GM19372 (cell line): ENCODE measurements around the gene CCL4.

ENCODE experiments used
- ATAC-seq: cut with Tn5 transposase; IDR thresholded peaks from one replicate; pipeline ENCODE4 v1.9.1; 2021; ENCODE audit warnings: mild to moderate bottlenecking, low read depth, moderate library complexity; ENCODE audit not compliant: unreplicated experiment

Gene CCL4

GRCh38 chr17:36136036-36136435, 32.4 kb downstream of the CCL4 start:
- ATAC-seq, result no peak

- ATAC-seq, result no peak
These were observed 32.8 kb downstream of the CCL4 start for GRCh38 chr17:36136439-36136838.

GRCh38 chr17:36142235-36142634, 38.6 kb downstream of the CCL4 start:
- ATAC-seq, result no peak

- ATAC-seq, result no peak
These were observed 39.2 kb downstream of the CCL4 start for GRCh38 chr17:36142806-36143205.

- ATAC-seq, result no peak
These were observed 40.4 kb downstream of the CCL4 start for GRCh38 chr17:36144014-36144413.

- ATAC-seq, result no peak
These were observed 41.5 kb downstream of the CCL4 start for GRCh38 chr17:36144981-36145729.

GRCh38 chr17:36147601-36148000, 44.0 kb downstream of the CCL4 start:
- ATAC-seq, result no peak

- ATAC-seq, result peak; percentile 69
These were observed 45.1 kb downstream of the CCL4 start for GRCh38 chr17:36148559-36149295.

- ATAC-seq, result no peak
These were observed 45.7 kb downstream of the CCL4 start for GRCh38 chr17:36149296-36149820.

GRCh38 chr17:36151891-36152638, 48.4 kb downstream of the CCL4 start:
- ATAC-seq, result no peak

GRCh38 chr17:36152639-36153120, 49.1 kb downstream of the CCL4 start:
- ATAC-seq, result no peak

- no peak for ATAC-seq
These were observed 50.4 kb downstream of the CCL4 start for GRCh38 chr17:36153895-36154610.
